Measurements from ENCODE around the gene DYNLT4.

GRCh38 chr1:44757420-44757819 is 49.7 kb downstream of the DYNLT4 start:
- TF ChIP-seq EZH2phosphoT487 (IDR thresholded peaks at IDR 0.05; ENCODE audit: insufficient read depth, low read depth) (no peak), EZH2 (IDR thresholded peaks at IDR 0.05; ENCODE audit: insufficient read depth, poor library complexity, severe bottlenecking) (no peak)

All from GM23248 (cell line).